WTC11 (cell line): ENCODE measurements around the gene TBL1Y. TPM values are rescaled to one million over a fixed set of nuclear protein-coding genes. Genes with fewer than 3 reads are reported as not detected.

Experiments used
- ATAC-seq: fragments of 200-7000 bp; cut with Tn5 transposase; 2 replicates; pipeline ENCODE4 v1.10.0; 2021; ENCODE audit warnings: mild to moderate bottlenecking, moderate library complexity
- CTCF ChIA-PET: fragments of 300-600 bp; sonication (Branson Sonifier 250); formaldehyde crosslinking; loops from one replicate; lab custom pipeline; 2021; ENCODE audit warnings: antibody characterized with exemption; lab: Charles Lee
- POLR2A ChIA-PET: fragments of 350-600 bp; sonication (Branson Sonifier 250); formaldehyde crosslinking; loops from one replicate; lab custom pipeline; 2021; ENCODE audit warnings: antibody characterized with exemption; lab: Charles Lee
- DNase-seq: peaks from one replicate; pipeline ENCODE4 v3.0.0; 2021; ENCODE audit warnings: low spot score
- H3K27ac Mint-ChIP-seq: 2 replicates; pipeline ENCODE4 v1.8.0; 2021; ENCODE audit warnings: mixed read lengths
- H3K27me3 Mint-ChIP-seq: 2 replicates; pipeline ENCODE4 v1.8.0; 2021; ENCODE audit warnings: low read depth, mild to moderate bottlenecking, moderate library complexity, mixed read lengths
- H3K36me3 Mint-ChIP-seq: 2 replicates; pipeline ENCODE4 v1.8.0; 2021; ENCODE audit warnings: mixed read lengths
- H3K4me1 Mint-ChIP-seq: 2 replicates; pipeline ENCODE4 v1.8.0; 2022; ENCODE audit warnings: mixed read lengths
- H3K4me3 Mint-ChIP-seq: 2 replicates; pipeline ENCODE4 v1.8.0; 2021; ENCODE audit warnings: mild to moderate bottlenecking, moderate library complexity, mixed read lengths
- H3K9me3 Mint-ChIP-seq: 2 replicates; pipeline ENCODE4 v1.8.0; 2021; ENCODE audit warnings: mixed read lengths
- ATF2 ChIP-seq: sonication (generic); formaldehyde crosslinking; IDR thresholded peaks from 2 replicates; pipeline ENCODE4 v1.8.1; 2022; ENCODE audit warnings: low read depth, missing genetic modification reagents, borderline replicate concordance
- ATF3 ChIP-seq: sonication (generic); formaldehyde crosslinking; conservative IDR thresholded peaks from 2 replicates; pipeline ENCODE4 v1.8.1; 2022; ENCODE audit warnings: mild to moderate bottlenecking, missing genetic modification reagents
- CBFB ChIP-seq: sonication (generic); formaldehyde crosslinking; IDR thresholded peaks from 2 replicates; pipeline ENCODE4 v1.8.1; 2022; ENCODE audit warnings: mild to moderate bottlenecking, low read depth, missing genetic modification reagents
- CREB1 ChIP-seq: sonication (generic); formaldehyde crosslinking; IDR thresholded peaks from 2 replicates; pipeline ENCODE4 v1.8.0; 2023; ENCODE audit warnings: mild to moderate bottlenecking, missing genetic modification reagents
- ESRRA ChIP-seq: sonication (generic); formaldehyde crosslinking; IDR thresholded peaks from 2 replicates; pipeline ENCODE4 v1.8.1; 2022; ENCODE audit warnings: mild to moderate bottlenecking, missing genetic modification reagents, borderline replicate concordance
- GRHL2 ChIP-seq: fragments of 250-450 bp; sonication (Bioruptor Pico); IDR thresholded peaks from 2 replicates; pipeline ENCODE4 v1.8.0; 2022; ENCODE audit warnings: mild to moderate bottlenecking, moderate library complexity; ENCODE audit not compliant: insufficient replicate concordance, severe bottlenecking
- MAX ChIP-seq: sonication (generic); formaldehyde crosslinking; IDR thresholded peaks from 2 replicates; pipeline ENCODE4 v1.8.0; 2022; ENCODE audit warnings: mild to moderate bottlenecking, missing genetic modification reagents
- NFYB ChIP-seq: sonication (generic); formaldehyde crosslinking; conservative IDR thresholded peaks from 2 replicates; pipeline ENCODE4 v1.8.0; 2022; ENCODE audit warnings: low read depth, missing genetic modification reagents
- NR1H2 ChIP-seq: sonication (generic); formaldehyde crosslinking; IDR thresholded peaks from 2 replicates; pipeline ENCODE4 v1.9.0; 2021; ENCODE audit warnings: mild to moderate bottlenecking, moderate library complexity, missing genetic modification reagents
- NR3C1 ChIP-seq: sonication (generic); formaldehyde crosslinking; conservative IDR thresholded peaks from 2 replicates; pipeline ENCODE4 v1.8.1; 2023; ENCODE audit warnings: low read depth, mild to moderate bottlenecking, missing genetic modification reagents
- TCF7 ChIP-seq: sonication (generic); formaldehyde crosslinking; IDR thresholded peaks from 2 replicates; pipeline ENCODE4 v1.8.0; 2022; ENCODE audit warnings: mild to moderate bottlenecking, low read depth, missing genetic modification reagents, moderate library complexity
- ZBTB43 ChIP-seq: sonication (generic); formaldehyde crosslinking; IDR thresholded peaks from 2 replicates; pipeline ENCODE4 v1.8.1; 2023; ENCODE audit warnings: mild to moderate bottlenecking, missing genetic modification reagents
- ZNF121 ChIP-seq: sonication (generic); formaldehyde crosslinking; IDR thresholded peaks from 2 replicates; pipeline ENCODE4 v1.8.0; 2023; ENCODE audit warnings: missing genetic modification reagents
- ZNF138 ChIP-seq: sonication (generic); formaldehyde crosslinking; conservative IDR thresholded peaks from 2 replicates; pipeline ENCODE4 v1.8.1; 2022; ENCODE audit warnings: mild to moderate bottlenecking, moderate library complexity, missing genetic modification reagents
- ZNF219 ChIP-seq: sonication (generic); formaldehyde crosslinking; IDR thresholded peaks from 2 replicates; pipeline ENCODE4 v1.8.0; 2023; ENCODE audit warnings: missing genetic modification reagents, mild to moderate bottlenecking, borderline replicate concordance
- ZNF232 ChIP-seq: sonication (generic); formaldehyde crosslinking; IDR thresholded peaks from 2 replicates; pipeline ENCODE4 v1.8.0; 2022; ENCODE audit warnings: mild to moderate bottlenecking, missing genetic modification reagents
- ZNF317 ChIP-seq: sonication (generic); formaldehyde crosslinking; IDR thresholded peaks from 2 replicates; pipeline ENCODE4 v1.8.1; 2023; ENCODE audit warnings: low read depth, mild to moderate bottlenecking, moderate library complexity, missing genetic modification reagents, borderline replicate concordance
- total RNA-seq: library from RNA; stranded (reverse); gene quantifications from 3 replicates; pipeline ENCODE4 v1.2.3, GENCODE V29; 2021
- TF ChIP-seq, protein P1 (sequence below): fragments of 200-600 bp; IDR thresholded peaks from 2 replicates; pipeline ENCODE4 v1.8.0; 2022; ENCODE audit warnings: antibody characterized with exemption
- TF ChIP-seq, protein P2 (sequence below): fragments of 250-450 bp; sonication (Bioruptor Pico); IDR thresholded peaks from 2 replicates; pipeline ENCODE4 v1.9.0; 2021; ENCODE audit warnings: mild to moderate bottlenecking
- TF ChIP-seq, protein P3 (sequence below): sonication (generic); formaldehyde crosslinking; IDR thresholded peaks from 2 replicates; pipeline ENCODE4 v1.8.1; 2023; ENCODE audit warnings: mild to moderate bottlenecking, missing genetic modification reagents, borderline replicate concordance

Gene TBL1Y
- total RNA-seq, 1 experiment from 2014 or later, result not detected

- ChIA-PET POLR2A (no interaction called here), CTCF (no interaction called here)
- H3K36me3 Mint-ChIP-seq, result no peaks in the 10 kb centered on the region
- H3K4me3 Mint-ChIP-seq, result no peak overlapping the region
- no peaks in the 10 kb centered on the region for H3K27me3 Mint-ChIP-seq
- ATAC-seq, result no peak
- TF ChIP-seq NR3C1 (CRISPR knock-in tag) (no peak), ZNF121 (CRISPR knock-in tag) (no peak), CREB1 (CRISPR knock-in tag) (no peak), ZNF317 (CRISPR knock-in tag) (no peak), TCF7 (no peak), ATF2 (CRISPR knock-in tag) (no peak), ZNF219 (CRISPR knock-in tag) (no peak), NFYB (CRISPR knock-in tag) (no peak), NR1H2 (CRISPR knock-in tag) (no peak), ZNF138 (CRISPR knock-in tag) (no peak), ESRRA (CRISPR knock-in tag) (no peak)
- TF ChIP-seq, protein P1, sequence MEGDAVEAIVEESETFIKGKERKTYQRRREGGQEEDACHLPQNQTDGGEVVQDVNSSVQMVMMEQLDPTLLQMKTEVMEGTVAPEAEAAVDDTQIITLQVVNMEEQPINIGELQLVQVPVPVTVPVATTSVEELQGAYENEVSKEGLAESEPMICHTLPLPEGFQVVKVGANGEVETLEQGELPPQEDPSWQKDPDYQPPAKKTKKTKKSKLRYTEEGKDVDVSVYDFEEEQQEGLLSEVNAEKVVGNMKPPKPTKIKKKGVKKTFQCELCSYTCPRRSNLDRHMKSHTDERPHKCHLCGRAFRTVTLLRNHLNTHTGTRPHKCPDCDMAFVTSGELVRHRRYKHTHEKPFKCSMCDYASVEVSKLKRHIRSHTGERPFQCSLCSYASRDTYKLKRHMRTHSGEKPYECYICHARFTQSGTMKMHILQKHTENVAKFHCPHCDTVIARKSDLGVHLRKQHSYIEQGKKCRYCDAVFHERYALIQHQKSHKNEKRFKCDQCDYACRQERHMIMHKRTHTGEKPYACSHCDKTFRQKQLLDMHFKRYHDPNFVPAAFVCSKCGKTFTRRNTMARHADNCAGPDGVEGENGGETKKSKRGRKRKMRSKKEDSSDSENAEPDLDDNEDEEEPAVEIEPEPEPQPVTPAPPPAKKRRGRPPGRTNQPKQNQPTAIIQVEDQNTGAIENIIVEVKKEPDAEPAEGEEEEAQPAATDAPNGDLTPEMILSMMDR, result no peak
- TF ChIP-seq, protein P2, sequence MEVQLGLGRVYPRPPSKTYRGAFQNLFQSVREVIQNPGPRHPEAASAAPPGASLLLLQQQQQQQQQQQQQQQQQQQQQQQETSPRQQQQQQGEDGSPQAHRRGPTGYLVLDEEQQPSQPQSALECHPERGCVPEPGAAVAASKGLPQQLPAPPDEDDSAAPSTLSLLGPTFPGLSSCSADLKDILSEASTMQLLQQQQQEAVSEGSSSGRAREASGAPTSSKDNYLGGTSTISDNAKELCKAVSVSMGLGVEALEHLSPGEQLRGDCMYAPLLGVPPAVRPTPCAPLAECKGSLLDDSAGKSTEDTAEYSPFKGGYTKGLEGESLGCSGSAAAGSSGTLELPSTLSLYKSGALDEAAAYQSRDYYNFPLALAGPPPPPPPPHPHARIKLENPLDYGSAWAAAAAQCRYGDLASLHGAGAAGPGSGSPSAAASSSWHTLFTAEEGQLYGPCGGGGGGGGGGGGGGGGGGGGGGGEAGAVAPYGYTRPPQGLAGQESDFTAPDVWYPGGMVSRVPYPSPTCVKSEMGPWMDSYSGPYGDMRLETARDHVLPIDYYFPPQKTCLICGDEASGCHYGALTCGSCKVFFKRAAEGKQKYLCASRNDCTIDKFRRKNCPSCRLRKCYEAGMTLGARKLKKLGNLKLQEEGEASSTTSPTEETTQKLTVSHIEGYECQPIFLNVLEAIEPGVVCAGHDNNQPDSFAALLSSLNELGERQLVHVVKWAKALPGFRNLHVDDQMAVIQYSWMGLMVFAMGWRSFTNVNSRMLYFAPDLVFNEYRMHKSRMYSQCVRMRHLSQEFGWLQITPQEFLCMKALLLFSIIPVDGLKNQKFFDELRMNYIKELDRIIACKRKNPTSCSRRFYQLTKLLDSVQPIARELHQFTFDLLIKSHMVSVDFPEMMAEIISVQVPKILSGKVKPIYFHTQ (CRISPR knock-in tag), result no peak
- TF ChIP-seq, protein P3, sequence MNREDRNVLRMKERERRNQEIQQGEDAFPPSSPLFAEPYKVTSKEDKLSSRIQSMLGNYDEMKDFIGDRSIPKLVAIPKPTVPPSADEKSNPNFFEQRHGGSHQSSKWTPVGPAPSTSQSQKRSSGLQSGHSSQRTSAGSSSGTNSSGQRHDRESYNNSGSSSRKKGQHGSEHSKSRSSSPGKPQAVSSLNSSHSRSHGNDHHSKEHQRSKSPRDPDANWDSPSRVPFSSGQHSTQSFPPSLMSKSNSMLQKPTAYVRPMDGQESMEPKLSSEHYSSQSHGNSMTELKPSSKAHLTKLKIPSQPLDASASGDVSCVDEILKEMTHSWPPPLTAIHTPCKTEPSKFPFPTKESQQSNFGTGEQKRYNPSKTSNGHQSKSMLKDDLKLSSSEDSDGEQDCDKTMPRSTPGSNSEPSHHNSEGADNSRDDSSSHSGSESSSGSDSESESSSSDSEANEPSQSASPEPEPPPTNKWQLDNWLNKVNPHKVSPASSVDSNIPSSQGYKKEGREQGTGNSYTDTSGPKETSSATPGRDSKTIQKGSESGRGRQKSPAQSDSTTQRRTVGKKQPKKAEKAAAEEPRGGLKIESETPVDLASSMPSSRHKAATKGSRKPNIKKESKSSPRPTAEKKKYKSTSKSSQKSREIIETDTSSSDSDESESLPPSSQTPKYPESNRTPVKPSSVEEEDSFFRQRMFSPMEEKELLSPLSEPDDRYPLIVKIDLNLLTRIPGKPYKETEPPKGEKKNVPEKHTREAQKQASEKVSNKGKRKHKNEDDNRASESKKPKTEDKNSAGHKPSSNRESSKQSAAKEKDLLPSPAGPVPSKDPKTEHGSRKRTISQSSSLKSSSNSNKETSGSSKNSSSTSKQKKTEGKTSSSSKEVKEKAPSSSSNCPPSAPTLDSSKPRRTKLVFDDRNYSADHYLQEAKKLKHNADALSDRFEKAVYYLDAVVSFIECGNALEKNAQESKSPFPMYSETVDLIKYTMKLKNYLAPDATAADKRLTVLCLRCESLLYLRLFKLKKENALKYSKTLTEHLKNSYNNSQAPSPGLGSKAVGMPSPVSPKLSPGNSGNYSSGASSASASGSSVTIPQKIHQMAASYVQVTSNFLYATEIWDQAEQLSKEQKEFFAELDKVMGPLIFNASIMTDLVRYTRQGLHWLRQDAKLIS (CRISPR knock-in tag), result no peak
- no peak for DNase-seq
- no peaks in the 10 kb centered on the region for H3K9me3 Mint-ChIP-seq
- no peaks in the 10 kb centered on the region for H3K4me1 Mint-ChIP-seq
- no peak overlapping the region for H3K27ac Mint-ChIP-seq
Observed at GRCh38 chrY:6967736-6968135, 57.2 kb downstream of the TBL1Y start.

DNA sequence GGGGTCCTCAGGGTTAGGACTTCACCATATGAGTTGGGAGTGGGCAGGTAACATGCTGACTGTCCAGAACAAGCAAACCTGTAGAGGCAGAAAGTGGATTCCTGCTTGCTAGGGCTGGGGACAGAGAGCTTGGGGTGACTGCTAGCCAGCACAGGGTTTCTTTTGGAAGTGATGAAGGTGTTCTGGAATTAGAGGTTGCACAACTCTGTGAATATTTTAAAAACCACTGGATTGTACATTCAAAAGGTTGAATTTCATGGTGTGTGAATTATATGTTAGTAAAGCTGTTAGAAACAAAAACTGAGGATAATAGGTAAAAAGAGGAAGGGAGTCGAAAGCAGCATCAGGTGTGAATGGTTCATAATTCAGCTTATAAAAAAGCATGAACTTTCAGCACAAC is 57.7 kb downstream of the TBL1Y start:
- TF ChIP-seq ZNF232 (CRISPR knock-in tag), result no peak
- TF ChIP-seq CBFB (CRISPR knock-in tag), result no peak
- TF ChIP-seq GRHL2, result no peak
- TF ChIP-seq ATF3 (CRISPR knock-in tag), result no peak
- TF ChIP-seq ZBTB43 (CRISPR knock-in tag), result no peak
- TF ChIP-seq MAX, result no peak
- H3K27ac Mint-ChIP-seq, result no peak overlapping the region
- H3K4me1 Mint-ChIP-seq, result no peaks in the 10 kb centered on the region
- no peaks in the 10 kb centered on the region for H3K9me3 Mint-ChIP-seq
- no peaks in the 10 kb centered on the region for H3K27me3 Mint-ChIP-seq
- DNase-seq (no peak), ATAC-seq (no peak)
- H3K36me3 Mint-ChIP-seq, result no peaks in the 10 kb centered on the region
- H3K4me3 Mint-ChIP-seq, result no peak overlapping the region
- CTCF ChIA-PET, result no interaction called here
- POLR2A ChIA-PET, result no interaction called here
